Measurements from ENCODE around the gene BANF1. TPM values are rescaled to one million over a fixed set of nuclear protein-coding genes. Genes with fewer than 3 reads are reported as not detected.

BANF1 gene
- total and polyA plus RNA-seq, 2 of the 13 experiments (the other 11 are each of a cell fraction or from before 2014, with no cell fraction given) = 40.5 to 86.5 TPM

DNA sequence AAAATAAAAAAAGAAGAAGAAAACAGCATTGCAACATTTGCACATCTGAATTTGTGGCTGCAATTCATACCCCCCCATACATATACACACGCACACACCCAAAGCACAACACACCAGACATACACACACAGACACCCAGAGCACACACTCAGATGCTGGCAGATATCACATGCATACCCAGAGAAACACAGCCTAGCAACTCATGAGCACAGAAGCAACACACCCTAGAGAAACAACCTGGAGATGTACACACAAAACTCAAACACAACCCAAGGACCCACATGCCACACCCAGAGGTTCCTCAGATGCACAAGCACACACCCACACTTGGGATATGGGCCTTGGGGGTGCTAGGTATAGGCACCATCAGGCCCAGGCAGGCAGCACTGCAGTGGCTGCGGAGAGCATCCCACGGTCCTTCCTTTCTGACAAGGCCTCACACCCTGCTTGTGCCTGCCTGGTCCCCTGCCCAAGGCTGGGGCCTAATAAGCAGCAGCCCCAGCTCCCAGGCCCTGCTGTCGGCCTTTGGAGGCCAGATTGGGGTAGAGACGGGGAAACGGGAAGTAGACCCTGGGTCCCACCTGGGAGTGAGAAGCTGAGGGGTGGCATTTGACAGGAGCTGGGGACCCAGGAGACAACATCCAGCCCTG, 12.6 kb downstream of the BANF1 start (continued):
- TF ChIP-seq, protein P1, sequence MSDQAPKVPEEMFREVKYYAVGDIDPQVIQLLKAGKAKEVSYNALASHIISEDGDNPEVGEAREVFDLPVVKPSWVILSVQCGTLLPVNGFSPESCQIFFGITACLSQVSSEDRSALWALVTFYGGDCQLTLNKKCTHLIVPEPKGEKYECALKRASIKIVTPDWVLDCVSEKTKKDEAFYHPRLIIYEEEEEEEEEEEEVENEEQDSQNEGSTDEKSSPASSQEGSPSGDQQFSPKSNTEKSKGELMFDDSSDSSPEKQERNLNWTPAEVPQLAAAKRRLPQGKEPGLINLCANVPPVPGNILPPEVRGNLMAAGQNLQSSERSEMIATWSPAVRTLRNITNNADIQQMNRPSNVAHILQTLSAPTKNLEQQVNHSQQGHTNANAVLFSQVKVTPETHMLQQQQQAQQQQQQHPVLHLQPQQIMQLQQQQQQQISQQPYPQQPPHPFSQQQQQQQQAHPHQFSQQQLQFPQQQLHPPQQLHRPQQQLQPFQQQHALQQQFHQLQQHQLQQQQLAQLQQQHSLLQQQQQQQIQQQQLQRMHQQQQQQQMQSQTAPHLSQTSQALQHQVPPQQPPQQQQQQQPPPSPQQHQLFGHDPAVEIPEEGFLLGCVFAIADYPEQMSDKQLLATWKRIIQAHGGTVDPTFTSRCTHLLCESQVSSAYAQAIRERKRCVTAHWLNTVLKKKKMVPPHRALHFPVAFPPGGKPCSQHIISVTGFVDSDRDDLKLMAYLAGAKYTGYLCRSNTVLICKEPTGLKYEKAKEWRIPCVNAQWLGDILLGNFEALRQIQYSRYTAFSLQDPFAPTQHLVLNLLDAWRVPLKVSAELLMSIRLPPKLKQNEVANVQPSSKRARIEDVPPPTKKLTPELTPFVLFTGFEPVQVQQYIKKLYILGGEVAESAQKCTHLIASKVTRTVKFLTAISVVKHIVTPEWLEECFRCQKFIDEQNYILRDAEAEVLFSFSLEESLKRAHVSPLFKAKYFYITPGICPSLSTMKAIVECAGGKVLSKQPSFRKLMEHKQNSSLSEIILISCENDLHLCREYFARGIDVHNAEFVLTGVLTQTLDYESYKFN (CRISPR knock-in tag; conservative IDR thresholded peaks at IDR 0.05) = no peak
- TF ChIP-seq ZNF44 (CRISPR knock-in tag; IDR thresholded peaks at IDR 0.05) (no peak), PHB2 (IDR thresholded peaks at IDR 0.05; ENCODE audit: partially characterized antibody) (no peak), RBFOX2 (IDR thresholded peaks at IDR 0.05; ENCODE audit: low read depth, low read length) (no peak), ZNF747 (CRISPR knock-in tag; IDR thresholded peaks at IDR 0.05; ENCODE audit: borderline replicate concordance) (no peak), PCBP1 (IDR thresholded peaks at IDR 0.05; ENCODE audit: borderline replicate concordance, low read depth, low read length) (no peak), ZBTB3 (CRISPR knock-in tag; IDR thresholded peaks at IDR 0.05; ENCODE audit: borderline replicate concordance, low read depth) (no peak)
- TF ChIP-seq, protein P2, sequence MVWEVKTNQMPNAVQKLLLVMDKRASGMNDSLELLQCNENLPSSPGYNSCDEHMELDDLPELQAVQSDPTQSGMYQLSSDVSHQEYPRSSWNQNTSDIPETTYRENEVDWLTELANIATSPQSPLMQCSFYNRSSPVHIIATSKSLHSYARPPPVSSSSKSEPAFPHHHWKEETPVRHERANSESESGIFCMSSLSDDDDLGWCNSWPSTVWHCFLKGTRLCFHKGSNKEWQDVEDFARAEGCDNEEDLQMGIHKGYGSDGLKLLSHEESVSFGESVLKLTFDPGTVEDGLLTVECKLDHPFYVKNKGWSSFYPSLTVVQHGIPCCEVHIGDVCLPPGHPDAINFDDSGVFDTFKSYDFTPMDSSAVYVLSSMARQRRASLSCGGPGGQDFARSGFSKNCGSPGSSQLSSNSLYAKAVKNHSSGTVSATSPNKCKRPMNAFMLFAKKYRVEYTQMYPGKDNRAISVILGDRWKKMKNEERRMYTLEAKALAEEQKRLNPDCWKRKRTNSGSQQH (CRISPR knock-in tag; IDR thresholded peaks at IDR 0.05; ENCODE audit: low read depth) = no peak

Data from HepG2 (cell line).